ENCODE data around the gene MRPL53. TPM values are rescaled to one million over a fixed set of nuclear protein-coding genes. Genes with fewer than 3 reads are reported as not detected.

The MRPL53 gene
- total RNA-seq, 1 experiment from 2014 or later: 98.1 TPM

DNA sequence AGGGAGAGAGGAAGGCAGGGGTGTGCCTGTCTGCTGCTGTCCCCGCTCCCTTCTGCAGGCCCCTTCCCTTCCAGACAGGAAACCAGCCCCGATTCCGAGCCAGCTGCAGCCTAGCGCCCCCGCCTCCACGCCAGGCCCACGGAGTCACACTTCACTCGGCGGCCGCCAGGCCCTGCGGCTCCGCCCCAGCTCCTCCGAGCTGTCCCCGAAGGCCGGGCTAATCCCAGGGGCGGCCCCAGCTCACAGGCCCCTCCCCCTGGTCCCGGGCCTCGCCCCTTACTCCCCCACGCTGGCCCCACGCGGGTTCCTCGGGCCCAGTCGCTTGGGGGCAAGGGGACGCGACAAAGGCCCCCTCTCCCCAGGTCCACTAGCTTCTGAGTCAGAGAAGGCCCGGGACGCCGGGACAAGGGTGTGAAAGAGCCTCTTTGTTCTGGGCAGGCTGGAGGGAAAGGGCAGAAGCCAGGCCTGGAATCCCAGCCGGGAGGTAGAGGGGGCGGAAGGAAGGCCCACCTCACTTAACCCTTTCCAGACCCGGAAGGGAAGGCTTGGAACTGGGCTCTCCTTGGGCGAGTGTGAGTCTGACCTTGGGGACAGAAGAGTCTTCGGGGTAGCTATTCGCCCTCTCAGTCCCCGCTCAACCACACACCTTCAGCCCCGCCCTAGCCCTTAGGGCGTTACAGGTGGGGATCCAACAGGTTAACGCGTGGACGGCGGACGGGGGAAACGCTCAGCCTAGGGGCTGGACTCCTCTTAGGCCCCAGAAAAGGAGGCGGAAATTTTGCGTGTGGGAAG is 31.9 kb downstream of the MRPL53 start:
- Histone ChIP-seq H3K9me3 (ENCODE audit: control insufficient read depth, insufficient read depth, low read depth, low read length) (no peaks in the 10 kb centered on the region), H3K36me3 (ENCODE audit: control insufficient read depth, insufficient read depth, low read length) (no peaks in the 10 kb centered on the region), H3K4me1 (ENCODE audit: control insufficient read depth, insufficient read depth, low read length) (peaks cover 10% of the 10 kb centered on the region), H3K27ac (ENCODE audit: low read length) (peak overlapping the region; percentile 90), H3K27me3 (ENCODE audit: control insufficient read depth, insufficient read depth, low read length) (peaks cover 3% of the 10 kb centered on the region; the same call in 1 of the 2 replicates), H3K4me3 (ENCODE audit: low read depth in 2 of 2, low read length in 2 of 2) (peak overlapping the region; percentile 67 to 93)
- intact Hi-C loops (cut with micrococcal nuclease; ENCODE audit: unreplicated experiment): no loop called here
- ChIA-PET POLR2A (interaction anchor here (0.6 to 1.5 kb wide), 2 partner anchors 17 to 19 kb away, joined by 3 to 4 read pairs; partner anchors contain the start of genes C2orf81 and WDR54), CTCF (no interaction called here)
- in situ Hi-C loops (cut with HindIII; ENCODE audit: low pct_unique_long_range_greater_than_20kb, low sequenced_read_pairs): no loop called here
- DNase-seq (ENCODE audit: low read depth, low spot score) (no peak), ATAC-seq (peak; percentile 90)
- TF ChIP-seq, protein P1, sequence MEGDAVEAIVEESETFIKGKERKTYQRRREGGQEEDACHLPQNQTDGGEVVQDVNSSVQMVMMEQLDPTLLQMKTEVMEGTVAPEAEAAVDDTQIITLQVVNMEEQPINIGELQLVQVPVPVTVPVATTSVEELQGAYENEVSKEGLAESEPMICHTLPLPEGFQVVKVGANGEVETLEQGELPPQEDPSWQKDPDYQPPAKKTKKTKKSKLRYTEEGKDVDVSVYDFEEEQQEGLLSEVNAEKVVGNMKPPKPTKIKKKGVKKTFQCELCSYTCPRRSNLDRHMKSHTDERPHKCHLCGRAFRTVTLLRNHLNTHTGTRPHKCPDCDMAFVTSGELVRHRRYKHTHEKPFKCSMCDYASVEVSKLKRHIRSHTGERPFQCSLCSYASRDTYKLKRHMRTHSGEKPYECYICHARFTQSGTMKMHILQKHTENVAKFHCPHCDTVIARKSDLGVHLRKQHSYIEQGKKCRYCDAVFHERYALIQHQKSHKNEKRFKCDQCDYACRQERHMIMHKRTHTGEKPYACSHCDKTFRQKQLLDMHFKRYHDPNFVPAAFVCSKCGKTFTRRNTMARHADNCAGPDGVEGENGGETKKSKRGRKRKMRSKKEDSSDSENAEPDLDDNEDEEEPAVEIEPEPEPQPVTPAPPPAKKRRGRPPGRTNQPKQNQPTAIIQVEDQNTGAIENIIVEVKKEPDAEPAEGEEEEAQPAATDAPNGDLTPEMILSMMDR (IDR thresholded peaks at IDR 0.05): no peak
- TF ChIP-seq POLR2AphosphoS5 (IDR thresholded peaks at IDR 0.05; ENCODE audit: low read depth, low read length): peak; percentile 52; the same call in 1 of the 2 replicates
- TF ChIP-seq, protein P2, sequence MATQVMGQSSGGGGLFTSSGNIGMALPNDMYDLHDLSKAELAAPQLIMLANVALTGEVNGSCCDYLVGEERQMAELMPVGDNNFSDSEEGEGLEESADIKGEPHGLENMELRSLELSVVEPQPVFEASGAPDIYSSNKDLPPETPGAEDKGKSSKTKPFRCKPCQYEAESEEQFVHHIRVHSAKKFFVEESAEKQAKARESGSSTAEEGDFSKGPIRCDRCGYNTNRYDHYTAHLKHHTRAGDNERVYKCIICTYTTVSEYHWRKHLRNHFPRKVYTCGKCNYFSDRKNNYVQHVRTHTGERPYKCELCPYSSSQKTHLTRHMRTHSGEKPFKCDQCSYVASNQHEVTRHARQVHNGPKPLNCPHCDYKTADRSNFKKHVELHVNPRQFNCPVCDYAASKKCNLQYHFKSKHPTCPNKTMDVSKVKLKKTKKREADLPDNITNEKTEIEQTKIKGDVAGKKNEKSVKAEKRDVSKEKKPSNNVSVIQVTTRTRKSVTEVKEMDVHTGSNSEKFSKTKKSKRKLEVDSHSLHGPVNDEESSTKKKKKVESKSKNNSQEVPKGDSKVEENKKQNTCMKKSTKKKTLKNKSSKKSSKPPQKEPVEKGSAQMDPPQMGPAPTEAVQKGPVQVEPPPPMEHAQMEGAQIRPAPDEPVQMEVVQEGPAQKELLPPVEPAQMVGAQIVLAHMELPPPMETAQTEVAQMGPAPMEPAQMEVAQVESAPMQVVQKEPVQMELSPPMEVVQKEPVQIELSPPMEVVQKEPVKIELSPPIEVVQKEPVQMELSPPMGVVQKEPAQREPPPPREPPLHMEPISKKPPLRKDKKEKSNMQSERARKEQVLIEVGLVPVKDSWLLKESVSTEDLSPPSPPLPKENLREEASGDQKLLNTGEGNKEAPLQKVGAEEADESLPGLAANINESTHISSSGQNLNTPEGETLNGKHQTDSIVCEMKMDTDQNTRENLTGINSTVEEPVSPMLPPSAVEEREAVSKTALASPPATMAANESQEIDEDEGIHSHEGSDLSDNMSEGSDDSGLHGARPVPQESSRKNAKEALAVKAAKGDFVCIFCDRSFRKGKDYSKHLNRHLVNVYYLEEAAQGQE (IDR thresholded peaks at IDR 0.05; ENCODE audit: insufficient read depth in 1 of 2, low read depth in 2 of 2, low read length in 1 of 2): no peak
- no peak for TF ChIP-seq SIN3A (IDR thresholded peaks at IDR 0.05; ENCODE audit: borderline replicate concordance, insufficient read depth, low read depth, low read length)
- TF ChIP-seq TCF7L2 (IDR thresholded peaks at IDR 0.05; ENCODE audit: low read depth, low read length): no peak; the same call in 1 of the 2 replicates
- TSS peak; percentile 78 for BruUV-seq (replicated peaks)

DNA sequence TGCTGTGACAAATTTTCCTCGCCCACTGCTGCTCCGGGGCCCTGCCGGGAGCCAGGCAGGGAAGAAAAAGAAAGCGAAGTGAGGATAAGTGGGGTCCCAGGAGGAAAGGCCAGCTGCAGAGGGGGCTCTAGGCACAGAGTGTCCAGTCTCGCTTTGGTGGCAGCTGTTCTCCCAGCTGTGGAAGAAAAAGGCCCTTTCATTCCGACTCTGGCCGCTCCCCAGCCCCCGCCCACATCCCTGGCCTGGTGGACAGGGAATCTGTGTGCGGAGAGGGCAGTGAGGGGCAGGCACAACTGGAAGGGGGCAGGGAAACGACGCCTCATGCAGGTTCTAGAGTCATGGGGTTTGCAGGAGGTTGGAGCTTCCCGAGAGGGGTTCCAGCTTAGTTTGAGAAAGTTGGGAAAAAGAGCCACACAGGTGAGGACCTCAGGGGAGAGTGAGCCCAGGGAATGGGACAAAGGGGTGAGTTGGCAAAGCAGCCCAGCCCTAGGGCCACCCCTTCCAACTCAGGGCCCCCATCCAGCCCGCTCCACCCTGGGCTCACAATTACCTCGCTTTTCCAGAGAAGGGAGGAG is 32.6 kb downstream of the MRPL53 start:
- Histone ChIP-seq H3K27me3 (ENCODE audit: control insufficient read depth, insufficient read depth, low read length) (peaks cover 1% of the 10 kb centered on the region; the same call in 1 of the 2 replicates), H3K36me3 (ENCODE audit: control insufficient read depth, insufficient read depth, low read length) (no peaks in the 10 kb centered on the region), H3K9me3 (ENCODE audit: control insufficient read depth, insufficient read depth, low read depth, low read length) (no peaks in the 10 kb centered on the region), H3K27ac (ENCODE audit: low read length) (peak overlapping the region; percentile 90), H3K4me3 (ENCODE audit: low read depth in 2 of 2, low read length in 2 of 2) (peak overlapping the region; percentile 67 to 93), H3K4me1 (ENCODE audit: control insufficient read depth, insufficient read depth, low read length) (peaks cover 10% of the 10 kb centered on the region)
- in situ Hi-C loops (cut with HindIII; ENCODE audit: low pct_unique_long_range_greater_than_20kb, low sequenced_read_pairs) (no loop called here), intact Hi-C loops (cut with micrococcal nuclease; ENCODE audit: unreplicated experiment) (no loop called here)
- CTCF ChIA-PET: no interaction called here
- POLR2A ChIA-PET: interaction anchor here (0.6 to 1.5 kb wide), 2 partner anchors 18 to 19 kb away, joined by 3 to 4 read pairs; partner anchors contain the start of genes C2orf81 and WDR54
- DNase-seq (ENCODE audit: low read depth, low spot score) (no peak), ATAC-seq (no peak)
- BruUV-seq (replicated peaks): no TSS peak
- TF ChIP-seq TCF7L2 (IDR thresholded peaks at IDR 0.05; ENCODE audit: low read depth, low read length): no peak
- TF ChIP-seq, protein P2 (IDR thresholded peaks at IDR 0.05; ENCODE audit: insufficient read depth in 1 of 2, low read depth in 2 of 2, low read length in 1 of 2): no peak
- TF ChIP-seq, protein P1 (IDR thresholded peaks at IDR 0.05): no peak
- no peak for TF ChIP-seq SIN3A (IDR thresholded peaks at IDR 0.05; ENCODE audit: borderline replicate concordance, insufficient read depth, low read depth, low read length)
- TF ChIP-seq POLR2AphosphoS5 (IDR thresholded peaks at IDR 0.05; ENCODE audit: low read depth, low read length): no peak

All from Panc1 (cell line).